ACC112 (cell line): ENCODE data around the gene AP5M1.
"Not testable (repeated sequence)": the region's sequence is repeated elsewhere in the genome, so short reads cannot be mapped to it uniquely, and the experiment has no call there.

Experiments used
- H2AFZ ChIP-seq: fragments of 200-600 bp; sonication (generic); one replicate; pipeline ENCODE4 v1.6.0; 2017; ENCODE audit warnings: antibody characterized with exemption, low read length; ENCODE audit not compliant: unreplicated experiment
- H3K27ac ChIP-seq: fragments of 200-600 bp; sonication (generic); 2 replicates; pipeline ENCODE4 v1.5.1; 2014; ENCODE audit warnings: low read depth, mild to moderate bottlenecking, antibody characterized with exemption, low read length, moderate library complexity
- H3K27me3 ChIP-seq: fragments of 200-600 bp; sonication (generic); 2 replicates; pipeline ENCODE4 v1.6.1; 2014; ENCODE audit warnings: mild to moderate bottlenecking, antibody characterized with exemption, low read length, moderate library complexity, mixed read lengths; ENCODE audit not compliant: insufficient read depth
- H3K36me3 ChIP-seq: fragments of 200-600 bp; sonication (generic); 2 replicates; pipeline ENCODE4 v1.6.1; 2016; ENCODE audit warnings: mild to moderate bottlenecking, antibody characterized with exemption, low read length, moderate library complexity, mixed read lengths; ENCODE audit not compliant: insufficient read depth
- H3K4me1 ChIP-seq: fragments of 200-600 bp; sonication (generic); one replicate; pipeline ENCODE4 v1.6.1; 2016; ENCODE audit warnings: low read length, mixed read lengths; ENCODE audit not compliant: insufficient read depth, unreplicated experiment, control insufficient read depth
- H3K4me3 ChIP-seq: fragments of 200-600 bp; sonication (generic); 2 replicates; pipeline ENCODE4 v1.5.1; 2014; ENCODE audit warnings: mild to moderate bottlenecking, low read depth, low read length
- H3K79me2 ChIP-seq: fragments of 200-600 bp; sonication (generic); one replicate; pipeline ENCODE4 v1.6.0; 2016; ENCODE audit warnings: low read length; ENCODE audit not compliant: control insufficient read depth, unreplicated experiment, insufficient read depth

AP5M1 gene

GRCh38 chr14:57323721-57324120, 55.0 kb downstream of the AP5M1 start:
- Histone ChIP-seq H3K27ac (no peak overlapping the region), H3K4me1 (no peaks in the 10 kb centered on the region), H3K36me3 (no peaks in the 10 kb centered on the region), H3K79me2 (no peaks in the 10 kb centered on the region), H3K27me3 (peaks cover 50% of the 10 kb centered on the region), H3K4me3 (no peak overlapping the region), H2AFZ (no peak overlapping the region)

GRCh38 chr14:57326253-57326652, 57.5 kb downstream of the AP5M1 start:
- no peak overlapping the region for H3K27ac ChIP-seq
- H3K4me3 ChIP-seq, result no peak overlapping the region
- H3K36me3 ChIP-seq, result no peaks in the 10 kb centered on the region
- no peak overlapping the region for H2AFZ ChIP-seq
- H3K4me1 ChIP-seq, result no peaks in the 10 kb centered on the region
- H3K27me3 ChIP-seq, result peaks cover 26% of the 10 kb centered on the region
- H3K79me2 ChIP-seq, result no peaks in the 10 kb centered on the region

- H3K36me3 ChIP-seq, result no peaks in the 10 kb centered on the region
- no peak overlapping the region for H3K27ac ChIP-seq
- H3K4me3 ChIP-seq, result no peak overlapping the region
- no peak overlapping the region for H2AFZ ChIP-seq
- no peaks in the 10 kb centered on the region for H3K27me3 ChIP-seq
- no peaks in the 10 kb centered on the region for H3K79me2 ChIP-seq
- H3K4me1 ChIP-seq, result no peaks in the 10 kb centered on the region
Measured at GRCh38 chr14:57329833-57330232, 61.1 kb downstream of the AP5M1 start.

- H3K4me1 ChIP-seq, H3K36me3 ChIP-seq, H3K27me3 ChIP-seq, H2AFZ ChIP-seq, H3K4me3 ChIP-seq, H3K79me2 ChIP-seq, H3K27ac ChIP-seq: not testable (repeated sequence)
Measured at GRCh38 chr14:57332475-57332874, 63.7 kb downstream of the AP5M1 start.

- not testable (repeated sequence) for H3K27me3 ChIP-seq, H3K79me2 ChIP-seq, H3K27ac ChIP-seq, H3K4me3 ChIP-seq, H2AFZ ChIP-seq, H3K36me3 ChIP-seq, H3K4me1 ChIP-seq
Measured at GRCh38 chr14:57333726-57334125, 65.0 kb downstream of the AP5M1 start.

GRCh38 chr14:57343545-57344297, 75.0 kb downstream of the AP5M1 start:
- not testable (repeated sequence) for H2AFZ ChIP-seq, H3K79me2 ChIP-seq, H3K4me1 ChIP-seq, H3K27ac ChIP-seq, H3K4me3 ChIP-seq, H3K36me3 ChIP-seq
- peaks cover 11% of the 10 kb centered on the region; the same call in 1 of the 2 replicates for H3K27me3 ChIP-seq

- Histone ChIP-seq H3K27ac (no peak overlapping the region), H3K79me2 (no peaks in the 10 kb centered on the region), H3K4me1 (peaks cover 11% of the 10 kb centered on the region), H3K4me3 (no peak overlapping the region), H3K36me3 (no peaks in the 10 kb centered on the region), H3K27me3 (peaks cover 11% of the 10 kb centered on the region; the same call in 1 of the 2 replicates), H2AFZ (no peak overlapping the region)
Measured at GRCh38 chr14:57345106-57345505, 76.3 kb downstream of the AP5M1 start.

GRCh38 chr14:57346741-57347140, 78.0 kb downstream of the AP5M1 start:
- Histone ChIP-seq H3K4me1 (peaks cover 11% of the 10 kb centered on the region), H3K36me3 (no peaks in the 10 kb centered on the region), H3K27me3 (peaks cover 11% of the 10 kb centered on the region; the same call in 1 of the 2 replicates), H3K79me2 (no peaks in the 10 kb centered on the region), H3K27ac (no peak overlapping the region), H3K4me3 (no peak overlapping the region), H2AFZ (no peak overlapping the region)
